GM23338 (cell line): ENCODE data around the gene SAMHD1. TPM values are rescaled to one million over a fixed set of nuclear protein-coding genes. Genes with fewer than 3 reads are reported as not detected.

Experiments used
- ATAC-seq: fragments of 200-7000 bp; cut with Tn5 transposase; 3 replicates; pipeline ENCODE4 v1.9.1; 2020
- DNase-seq: peaks from one replicate; pipeline ENCODE4 v3.0.0-alpha.2; 2015; ENCODE audit warnings: low spot score
- H2AFZ ChIP-seq: fragments of 200-600 bp; sonication (generic); 2 replicates; pipeline ENCODE4 v1.8.0; 2016; ENCODE audit warnings: antibody characterized with exemption, mild to moderate bottlenecking, moderate library complexity
- H3F3A ChIP-seq: fragments of 200-600 bp; sonication (generic); replicated peaks from 2 replicates; pipeline ENCODE4 v1.8.0; 2017; ENCODE audit warnings: antibody characterized with exemption, mixed run types, low read depth
- H3K27ac ChIP-seq: fragments of 200-600 bp; sonication (generic); 2 replicates; pipeline ENCODE4 v1.6.1; 2016; ENCODE audit warnings: low read depth
- H3K27me3 ChIP-seq: fragments of 200-600 bp; sonication (generic); 2 replicates; pipeline ENCODE4 v1.8.0; 2016; ENCODE audit warnings: mild to moderate bottlenecking, mixed run types, moderate library complexity; ENCODE audit not compliant: insufficient read depth
- H3K36me3 ChIP-seq: fragments of 200-600 bp; sonication (generic); 2 replicates; pipeline ENCODE4 v1.8.0; 2016; ENCODE audit warnings: mild to moderate bottlenecking; ENCODE audit not compliant: insufficient read depth
- H3K4me1 ChIP-seq: fragments of 200-600 bp; sonication (generic); 2 replicates; pipeline ENCODE4 v1.8.0; 2016; ENCODE audit warnings: mild to moderate bottlenecking, moderate library complexity; ENCODE audit not compliant: insufficient read depth
- H3K4me2 ChIP-seq: fragments of 200-600 bp; sonication (generic); 2 replicates; pipeline ENCODE4 v1.7.1; 2017; ENCODE audit warnings: mixed run types
- H3K4me3 ChIP-seq: fragments of 200-600 bp; sonication (generic); 2 replicates; pipeline ENCODE4 v1.6.1; 2016; ENCODE audit warnings: mixed run types
- H3K79me2 ChIP-seq: fragments of 200-600 bp; sonication (generic); replicated peaks from 2 replicates; pipeline ENCODE4 v1.8.0; 2017; ENCODE audit warnings: mild to moderate bottlenecking; ENCODE audit not compliant: insufficient read depth
- H3K9me2 ChIP-seq: fragments of 200-600 bp; sonication (generic); 2 replicates; pipeline ENCODE4 v1.8.0; 2017; ENCODE audit not compliant: insufficient read depth
- H4K20me1 ChIP-seq: fragments of 200-600 bp; sonication (generic); replicated peaks from 2 replicates; pipeline ENCODE4 v1.8.0; 2017; ENCODE audit warnings: mild to moderate bottlenecking; ENCODE audit not compliant: insufficient read depth
- H3K27ac Mint-ChIP-seq: 2 replicates; pipeline ENCODE4 v1.8.0; 2020; ENCODE audit warnings: inconsistent platforms, mild to moderate bottlenecking, moderate library complexity, mixed read lengths
- H3K27me3 Mint-ChIP-seq: 3 replicates; pipeline ENCODE4 v1.8.0; 2022; ENCODE audit warnings: low read depth, mild to moderate bottlenecking, moderate library complexity, mixed read lengths, inconsistent platforms; ENCODE audit not compliant: insufficient read depth, poor library complexity
- H3K36me3 Mint-ChIP-seq: 3 replicates; pipeline ENCODE4 v1.8.0; 2021; ENCODE audit warnings: low read depth, mild to moderate bottlenecking, inconsistent platforms, moderate library complexity, mixed read lengths
- H3K4me1 Mint-ChIP-seq: 3 replicates; pipeline ENCODE4 v1.8.0; 2020; ENCODE audit warnings: mild to moderate bottlenecking, inconsistent platforms, mixed read lengths
- H3K4me3 Mint-ChIP-seq: 3 replicates; pipeline ENCODE4 v1.8.0; 2021; ENCODE audit warnings: moderate library complexity, mild to moderate bottlenecking, inconsistent platforms, mixed read lengths
- H3K9me3 Mint-ChIP-seq: 3 replicates; pipeline ENCODE4 v1.8.0; 2020; ENCODE audit warnings: moderate library complexity, mild to moderate bottlenecking, inconsistent platforms, mixed read lengths
- EZH2 ChIP-seq: fragments of 200-600 bp; sonication (generic); IDR thresholded peaks from one replicate; pipeline ENCODE4 v1.8.0; 2017; ENCODE audit warnings: antibody characterized with exemption, mild to moderate bottlenecking, low read depth; ENCODE audit not compliant: unreplicated experiment
- NANOG ChIP-seq: IDR thresholded peaks from 2 replicates; pipeline ENCODE4 v1.6.1; 2016; ENCODE audit warnings: antibody characterized with exemption, borderline replicate concordance
- POLR2AphosphoS5 ChIP-seq: IDR thresholded peaks from 2 replicates; pipeline ENCODE4 v1.6.1; 2016; ENCODE audit warnings: antibody characterized with exemption, low read depth
- ZNF331 ChIP-seq: fragments of 250-450 bp; sonication (Bioruptor Pico); IDR thresholded peaks from 2 replicates; pipeline ENCODE4 v1.5.0; 2020; ENCODE audit warnings: low read depth, mild to moderate bottlenecking, moderate library complexity
- polyA plus RNA-seq: library from polyadenylated mRNA; unstranded; fragments of >200 nt; fragmentation: Nextera tagmentation; extraction: Ambion mirVana; gene quantifications from 2 replicates; pipeline ENCODE4 v1.2.1, GENCODE V29; 2016
- total RNA-seq: library from RNA; depleted of rRNA; stranded (reverse); fragments of >200 nt; shearing (Covaris generic); gene quantifications from 2 replicates; pipeline ENCODE4 v1.2.3, GENCODE V29; 2014
- TF ChIP-seq, protein P1 (sequence below): fragments of 250-450 bp; sonication (Bioruptor Pico); IDR thresholded peaks from 2 replicates; pipeline ENCODE4 v1.5.0; 2020; ENCODE audit warnings: mild to moderate bottlenecking, moderate library complexity

Gene SAMHD1
- total and polyA plus RNA-seq, 2 experiments from 2014 or later, result 21.9 to 45.4 TPM

DNA sequence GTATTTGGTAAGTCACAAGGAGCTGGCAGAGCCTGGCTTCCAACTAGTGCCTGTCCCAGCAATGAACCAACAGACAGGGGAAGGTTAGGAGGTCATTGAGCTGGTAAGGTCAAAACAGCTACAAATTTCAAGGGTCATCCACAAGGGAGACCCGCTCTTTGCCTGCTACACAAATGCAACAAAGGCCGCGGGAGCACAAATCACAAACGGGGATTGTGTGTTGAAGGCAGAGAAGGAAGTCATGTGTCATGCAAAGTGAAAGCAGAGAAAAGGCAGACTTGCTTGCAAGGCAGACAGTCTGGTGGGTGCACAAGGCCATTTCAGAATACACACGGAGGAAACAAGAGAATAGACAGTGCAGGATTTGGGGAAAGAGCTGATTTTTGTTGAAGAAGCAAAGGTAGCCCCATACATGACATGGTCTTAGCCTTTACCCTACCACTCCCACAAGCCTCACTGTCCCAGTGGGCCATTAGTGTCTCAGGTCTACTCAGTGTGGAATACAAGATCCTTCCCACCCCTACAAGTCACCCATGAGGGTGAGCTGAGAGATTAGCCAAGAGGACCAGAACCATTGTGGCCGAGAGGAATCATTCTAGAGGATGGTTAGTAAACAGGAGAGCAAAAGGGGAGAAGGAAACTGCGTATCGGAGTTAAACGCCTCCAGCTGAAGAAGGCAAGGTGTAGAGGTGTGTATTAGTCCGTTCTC lies 18.1 kb upstream of the SAMHD1 start (continued):
- TF ChIP-seq EZH2 (no peak), POLR2AphosphoS5 (no peak)

DNA sequence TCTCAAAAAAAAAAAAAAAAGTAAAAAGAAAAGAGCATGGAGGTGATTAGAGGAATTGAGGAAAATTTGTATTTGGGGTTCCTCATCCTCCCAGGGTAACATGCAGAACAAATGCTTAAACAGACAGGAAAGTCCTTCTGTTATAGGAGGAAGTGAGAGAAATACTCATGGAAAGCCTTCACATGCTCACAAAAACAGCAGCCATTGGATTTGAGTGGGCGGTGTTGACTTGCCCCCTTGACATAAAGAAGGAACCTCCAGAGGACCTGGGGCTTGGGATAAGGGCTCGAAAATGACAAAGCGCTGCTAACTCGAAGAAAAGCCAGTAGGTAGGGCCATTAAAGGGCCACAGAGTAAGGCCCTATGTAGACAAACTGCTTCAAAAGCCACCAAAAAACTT lies 17.5 kb upstream of the SAMHD1 start:
- no peaks in the 10 kb centered on the region for H3K9me2 ChIP-seq
- Mint-ChIP-seq H3K9me3 (no peaks in the 10 kb centered on the region), H3K27me3 (peaks cover 4% of the 10 kb centered on the region), H3K36me3 (no peaks in the 10 kb centered on the region; the same call in 2 of the 3 replicates), H3K4me1 (peaks cover 4% of the 10 kb centered on the region; the same call in 1 of the 3 replicates), H3K4me3 (no peak overlapping the region), H3K27ac (no peak overlapping the region)
- no peak for DNase-seq
- no peak for TF ChIP-seq ZNF331 (CRISPR knock-in tag)
- TF ChIP-seq, protein P1, sequence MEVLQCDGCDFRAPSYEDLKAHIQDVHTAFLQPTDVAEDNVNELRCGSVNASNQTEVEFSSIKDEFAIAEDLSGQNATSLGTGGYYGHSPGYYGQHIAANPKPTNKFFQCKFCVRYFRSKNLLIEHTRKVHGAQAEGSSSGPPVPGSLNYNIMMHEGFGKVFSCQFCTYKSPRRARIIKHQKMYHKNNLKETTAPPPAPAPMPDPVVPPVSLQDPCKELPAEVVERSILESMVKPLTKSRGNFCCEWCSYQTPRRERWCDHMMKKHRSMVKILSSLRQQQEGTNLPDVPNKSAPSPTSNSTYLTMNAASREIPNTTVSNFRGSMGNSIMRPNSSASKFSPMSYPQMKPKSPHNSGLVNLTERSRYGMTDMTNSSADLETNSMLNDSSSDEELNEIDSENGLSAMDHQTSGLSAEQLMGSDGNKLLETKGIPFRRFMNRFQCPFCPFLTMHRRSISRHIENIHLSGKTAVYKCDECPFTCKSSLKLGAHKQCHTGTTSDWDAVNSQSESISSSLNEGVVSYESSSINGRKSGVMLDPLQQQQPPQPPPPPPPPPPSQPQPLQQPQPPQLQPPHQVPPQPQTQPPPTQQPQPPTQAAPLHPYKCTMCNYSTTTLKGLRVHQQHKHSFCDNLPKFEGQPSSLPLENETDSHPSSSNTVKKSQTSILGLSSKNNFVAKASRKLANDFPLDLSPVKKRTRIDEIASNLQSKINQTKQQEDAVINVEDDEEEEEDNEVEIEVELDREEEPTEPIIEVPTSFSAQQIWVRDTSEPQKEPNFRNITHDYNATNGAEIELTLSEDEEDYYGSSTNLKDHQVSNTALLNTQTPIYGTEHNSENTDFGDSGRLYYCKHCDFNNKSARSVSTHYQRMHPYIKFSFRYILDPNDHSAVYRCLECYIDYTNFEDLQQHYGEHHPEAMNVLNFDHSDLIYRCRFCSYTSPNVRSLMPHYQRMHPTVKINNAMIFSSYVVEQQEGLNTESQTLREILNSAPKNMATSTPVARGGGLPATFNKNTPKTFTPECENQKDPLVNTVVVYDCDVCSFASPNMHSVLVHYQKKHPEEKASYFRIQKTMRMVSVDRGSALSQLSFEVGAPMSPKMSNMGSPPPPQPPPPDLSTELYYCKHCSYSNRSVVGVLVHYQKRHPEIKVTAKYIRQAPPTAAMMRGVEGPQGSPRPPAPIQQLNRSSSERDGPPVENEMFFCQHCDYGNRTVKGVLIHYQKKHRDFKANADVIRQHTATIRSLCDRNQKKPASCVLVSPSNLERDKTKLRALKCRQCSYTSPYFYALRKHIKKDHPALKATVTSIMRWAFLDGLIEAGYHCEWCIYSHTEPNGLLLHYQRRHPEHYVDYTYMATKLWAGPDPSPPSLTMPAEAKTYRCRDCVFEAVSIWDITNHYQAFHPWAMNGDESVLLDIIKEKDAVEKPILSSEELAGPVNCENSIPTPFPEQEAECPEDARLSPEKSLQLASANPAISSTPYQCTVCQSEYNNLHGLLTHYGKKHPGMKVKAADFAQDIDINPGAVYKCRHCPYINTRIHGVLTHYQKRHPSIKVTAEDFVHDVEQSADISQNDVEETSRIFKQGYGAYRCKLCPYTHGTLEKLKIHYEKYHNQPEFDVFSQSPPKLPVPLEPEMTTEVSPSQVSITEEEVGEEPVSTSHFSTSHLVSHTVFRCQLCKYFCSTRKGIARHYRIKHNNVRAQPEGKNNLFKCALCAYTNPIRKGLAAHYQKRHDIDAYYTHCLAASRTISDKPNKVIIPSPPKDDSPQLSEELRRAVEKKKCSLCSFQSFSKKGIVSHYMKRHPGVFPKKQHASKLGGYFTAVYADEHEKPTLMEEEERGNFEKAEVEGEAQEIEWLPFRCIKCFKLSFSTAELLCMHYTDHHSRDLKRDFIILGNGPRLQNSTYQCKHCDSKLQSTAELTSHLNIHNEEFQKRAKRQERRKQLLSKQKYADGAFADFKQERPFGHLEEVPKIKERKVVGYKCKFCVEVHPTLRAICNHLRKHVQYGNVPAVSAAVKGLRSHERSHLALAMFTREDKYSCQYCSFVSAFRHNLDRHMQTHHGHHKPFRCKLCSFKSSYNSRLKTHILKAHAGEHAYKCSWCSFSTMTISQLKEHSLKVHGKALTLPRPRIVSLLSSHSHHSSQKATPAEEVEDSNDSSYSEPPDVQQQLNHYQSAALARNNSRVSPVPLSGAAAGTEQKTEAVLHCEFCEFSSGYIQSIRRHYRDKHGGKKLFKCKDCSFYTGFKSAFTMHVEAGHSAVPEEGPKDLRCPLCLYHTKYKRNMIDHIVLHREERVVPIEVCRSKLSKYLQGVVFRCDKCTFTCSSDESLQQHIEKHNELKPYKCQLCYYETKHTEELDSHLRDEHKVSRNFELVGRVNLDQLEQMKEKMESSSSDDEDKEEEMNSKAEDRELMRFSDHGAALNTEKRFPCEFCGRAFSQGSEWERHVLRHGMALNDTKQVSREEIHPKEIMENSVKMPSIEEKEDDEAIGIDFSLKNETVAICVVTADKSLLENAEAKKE, result no peak
- TF ChIP-seq NANOG, result no peak
- H3K36me3 ChIP-seq, result no peaks in the 10 kb centered on the region
- no peak overlapping the region for H3K4me2 ChIP-seq
- H3K4me3 ChIP-seq, result no peak overlapping the region
- no peaks in the 10 kb centered on the region for H3K79me2 ChIP-seq
- no peaks in the 10 kb centered on the region for H4K20me1 ChIP-seq
- no peaks in the 10 kb centered on the region for H3F3A ChIP-seq
- H3K27me3 ChIP-seq, result no peaks in the 10 kb centered on the region
- H3K27ac ChIP-seq, result no peak overlapping the region
- H3K4me1 ChIP-seq, result 0 out of 2 replicates have a peak, but pooled peaks cover 4% of the 10 kb centered on the region
- no peak for ATAC-seq
- H2AFZ ChIP-seq, result peak overlapping the region; percentile 90
